ENCODE measurements around the gene NADSYN1. TPM values are rescaled to one million over a fixed set of nuclear protein-coding genes. Genes with fewer than 3 reads are reported as not detected.
"Not testable (repeated sequence)": the region's sequence is repeated elsewhere in the genome, so short reads cannot be mapped to it uniquely, and the experiment has no call there.

The NADSYN1 gene
- total RNA-seq, 1 donor from 2014 or later, result 72.8 TPM

- TF ChIP-seq CTCF (conservative IDR thresholded peaks at IDR 0.05; ENCODE audit: low read depth, low read length), result no peak
- no peak for DNase-seq (ENCODE audit: low read depth)
- no peak overlapping the region for H3K4me3 ChIP-seq (ENCODE audit: low read depth, low read length)
Measured at GRCh38 chr11:71532036-71532610, 79.1 kb downstream of the NADSYN1 start.

GRCh38 chr11:71534711-71535608 is 82.0 kb downstream of the NADSYN1 start:
- DNase-seq (ENCODE audit: low read depth); H3K4me3 ChIP-seq (ENCODE audit: low read depth, low read length): not testable (repeated sequence)

GRCh38 chr11:71535825-71536224 is 82.8 kb downstream of the NADSYN1 start:
- DNase-seq (ENCODE audit: low read depth), result no peak
- TF ChIP-seq CTCF (conservative IDR thresholded peaks at IDR 0.05; ENCODE audit: low read depth, low read length), result no peak
- H3K4me3 ChIP-seq (ENCODE audit: low read depth, low read length), result no peak overlapping the region

- H3K4me3 ChIP-seq (ENCODE audit: low read depth, low read length), result no peak overlapping the region
- no peak for TF ChIP-seq CTCF (conservative IDR thresholded peaks at IDR 0.05; ENCODE audit: low read depth, low read length)
- DNase-seq (ENCODE audit: low read depth), result no peak
Measured at GRCh38 chr11:71537537-71537936, 84.5 kb downstream of the NADSYN1 start.

GRCh38 chr11:71537977-71538665 is 85.1 kb downstream of the NADSYN1 start, which contains the start of gene KRTAP5-8:
Gene KRTAP5-8, plus strand, starts transcription at chr11:71538025. Its CDS starts 31 bp downstream, at chr11:71538056.
- H3K4me3 ChIP-seq (ENCODE audit: low read depth, low read length); DNase-seq (ENCODE audit: low read depth): not testable (repeated sequence)

- no peak for TF ChIP-seq CTCF (conservative IDR thresholded peaks at IDR 0.05; ENCODE audit: low read depth, low read length)
- no peak for DNase-seq (ENCODE audit: low read depth)
- no peak overlapping the region for H3K4me3 ChIP-seq (ENCODE audit: low read depth, low read length)
Measured at GRCh38 chr11:71538666-71538990, 85.6 kb downstream of the NADSYN1 start.

GRCh38 chr11:71539017-71539416 is 86.0 kb downstream of the NADSYN1 start:
- no peak overlapping the region for H3K4me3 ChIP-seq (ENCODE audit: low read depth, low read length)
- DNase-seq (ENCODE audit: low read depth), result no peak
- no peak for TF ChIP-seq CTCF (conservative IDR thresholded peaks at IDR 0.05; ENCODE audit: low read depth, low read length)

- not testable (repeated sequence) for DNase-seq (ENCODE audit: low read depth); H3K4me3 ChIP-seq (ENCODE audit: low read depth, low read length)
Measured at GRCh38 chr11:71539971-71540370, 87.0 kb downstream of the NADSYN1 start.

GRCh38 chr11:71540521-71541304 is 87.7 kb downstream of the NADSYN1 start:
- H3K4me3 ChIP-seq (ENCODE audit: low read depth, low read length); DNase-seq (ENCODE audit: low read depth): not testable (repeated sequence)
